NCI-H2171 treated with DMSO at 0.1 percent for 48 hours (cell line): ENCODE results near the gene DOK6.
"Not testable (repeated sequence)": the region's sequence is repeated elsewhere in the genome, so short reads cannot be mapped to it uniquely, and the experiment has no call there.

Source experiments
- DNase-seq: peaks from one replicate; lab custom pipeline; 2025; lab: John Stamatoyannopoulos, UW

Gene DOK6

GRCh38 chr18:69400253-69400975, at the start of gene DOK6:
TSS of gene DOK6 (plus strand) at chr18:69400888.
- peak; percentile 45 for DNase-seq

GRCh38 chr18:69353023-69353422, 47.7 kb upstream of the DOK6 start:
- DNase-seq, result no peak

GRCh38 chr18:69357590-69357989, 43.1 kb upstream of the DOK6 start:
- DNase-seq, result no peak

- DNase-seq, result no peak
Observed at GRCh38 chr18:69358212-69358895, 42.3 kb upstream of the DOK6 start.

- not testable (repeated sequence) for DNase-seq
Observed at GRCh38 chr18:69359768-69360167, 40.9 kb upstream of the DOK6 start.

- no peak for DNase-seq
Observed at GRCh38 chr18:69364930-69365329, 35.8 kb upstream of the DOK6 start.

GRCh38 chr18:69365658-69366057, 35.0 kb upstream of the DOK6 start:
- DNase-seq, result no peak

GRCh38 chr18:69367104-69367503, 33.6 kb upstream of the DOK6 start:
- no peak for DNase-seq

- no peak for DNase-seq
Observed at GRCh38 chr18:69371729-69372128, 29.0 kb upstream of the DOK6 start.

GRCh38 chr18:69380324-69380723, 20.4 kb upstream of the DOK6 start:
- no peak for DNase-seq

- DNase-seq, result no peak
Observed at GRCh38 chr18:69383186-69383585, 17.5 kb upstream of the DOK6 start.

GRCh38 chr18:69387186-69387585, 13.5 kb upstream of the DOK6 start:
- no peak for DNase-seq

GRCh38 chr18:69388222-69388621, 12.5 kb upstream of the DOK6 start:
- DNase-seq, result no peak

GRCh38 chr18:69397096-69397495, 3.6 kb upstream of the DOK6 start:
- DNase-seq, result no peak

GRCh38 chr18:69399253-69399652, 1.4 kb upstream of the DOK6 start:
- DNase-seq, result no peak

GRCh38 chr18:69400976-69401225, 213 bp downstream of the DOK6 start:
- no peak for DNase-seq

GRCh38 chr18:69401226-69401971, 711 bp downstream of the DOK6 start:
- DNase-seq, result no peak

- DNase-seq, result no peak
Observed at GRCh38 chr18:69401972-69402532, 1.4 kb downstream of the DOK6 start.

- no peak for DNase-seq
Observed at GRCh38 chr18:69402533-69402989, 1.9 kb downstream of the DOK6 start.

GRCh38 chr18:69408522-69408921, 7.8 kb downstream of the DOK6 start:
- DNase-seq, result no peak

GRCh38 chr18:69411199-69411598, 10.5 kb downstream of the DOK6 start:
- DNase-seq, result no peak

GRCh38 chr18:69414184-69414583, 13.5 kb downstream of the DOK6 start:
- DNase-seq, result no peak

- DNase-seq, result no peak
Observed at GRCh38 chr18:69432847-69433246, 32.2 kb downstream of the DOK6 start.
